Neural cell (in vitro differentiated cells): ENCODE measurements around the gene LMO7.
"Not testable (repeated sequence)": the region's sequence is repeated elsewhere in the genome, so short reads cannot be mapped to it uniquely, and the experiment has no call there.

Experiments
- EZH2 ChIP-seq: fragments of 200-600, 300-800 bp; shearing (Covaris generic), sonication (generic); IDR thresholded peaks from 2 replicates; pipeline ENCODE4 v1.6.1; 2014; ENCODE audit warnings: antibody characterized with exemption, low read length, borderline replicate concordance, mild to moderate bottlenecking; ENCODE audit not compliant: insufficient read depth, poor library complexity, severe bottlenecking
- TF ChIP-seq, protein P1 (sequence below): fragments of 450-650 bp; IDR thresholded peaks from 2 replicates; pipeline ENCODE4 v1.5.1; 2014; ENCODE audit warnings: antibody characterized with exemption, mild to moderate bottlenecking, moderate library complexity; ENCODE audit not compliant: poor library complexity, severe bottlenecking

DNA sequence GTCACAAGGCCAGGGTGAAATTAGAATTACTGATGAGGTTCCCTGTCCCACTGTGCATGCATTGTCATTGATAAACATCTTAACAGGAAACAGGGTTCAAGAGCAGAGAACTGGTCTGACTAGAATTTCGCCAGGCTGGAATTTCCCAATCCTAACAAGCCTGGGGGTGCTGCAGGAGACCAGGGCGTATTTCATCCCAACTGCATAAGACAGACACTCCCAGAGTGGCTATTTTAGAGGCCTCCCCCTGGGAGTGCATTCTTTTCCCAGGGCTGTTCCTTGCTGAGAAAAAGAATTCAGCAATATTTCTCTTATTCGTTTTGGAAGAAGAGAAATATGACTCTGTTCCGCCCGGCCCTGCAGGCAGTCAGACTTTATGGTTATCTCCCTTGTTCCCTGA is 144.0 kb downstream of the LMO7 start:
- TF ChIP-seq, protein P1, sequence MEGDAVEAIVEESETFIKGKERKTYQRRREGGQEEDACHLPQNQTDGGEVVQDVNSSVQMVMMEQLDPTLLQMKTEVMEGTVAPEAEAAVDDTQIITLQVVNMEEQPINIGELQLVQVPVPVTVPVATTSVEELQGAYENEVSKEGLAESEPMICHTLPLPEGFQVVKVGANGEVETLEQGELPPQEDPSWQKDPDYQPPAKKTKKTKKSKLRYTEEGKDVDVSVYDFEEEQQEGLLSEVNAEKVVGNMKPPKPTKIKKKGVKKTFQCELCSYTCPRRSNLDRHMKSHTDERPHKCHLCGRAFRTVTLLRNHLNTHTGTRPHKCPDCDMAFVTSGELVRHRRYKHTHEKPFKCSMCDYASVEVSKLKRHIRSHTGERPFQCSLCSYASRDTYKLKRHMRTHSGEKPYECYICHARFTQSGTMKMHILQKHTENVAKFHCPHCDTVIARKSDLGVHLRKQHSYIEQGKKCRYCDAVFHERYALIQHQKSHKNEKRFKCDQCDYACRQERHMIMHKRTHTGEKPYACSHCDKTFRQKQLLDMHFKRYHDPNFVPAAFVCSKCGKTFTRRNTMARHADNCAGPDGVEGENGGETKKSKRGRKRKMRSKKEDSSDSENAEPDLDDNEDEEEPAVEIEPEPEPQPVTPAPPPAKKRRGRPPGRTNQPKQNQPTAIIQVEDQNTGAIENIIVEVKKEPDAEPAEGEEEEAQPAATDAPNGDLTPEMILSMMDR, result not testable (repeated sequence)
- not testable (repeated sequence) for TF ChIP-seq EZH2
